OCI-LY1 (cell line): Measurements from ENCODE around the gene KCNH3.

Experiments used
- H2AFZ ChIP-seq: fragments of 200-600 bp; sonication (generic), shearing (Covaris generic); 2 replicates; pipeline ENCODE4 v1.6.0; 2014; ENCODE audit warnings: antibody characterized with exemption, mild to moderate bottlenecking, low read length
- H3F3A ChIP-seq: fragments of 200-600 bp; sonication (generic), shearing (Covaris generic); 2 replicates; pipeline ENCODE4 v1.6.0; 2014; ENCODE audit warnings: mild to moderate bottlenecking, antibody characterized with exemption, low read length, moderate library complexity; ENCODE audit not compliant: insufficient read depth
- H3K27ac ChIP-seq: fragments of 200-600 bp; sonication (generic); 2 replicates; pipeline ENCODE4 v1.5.1; 2014; ENCODE audit warnings: low read length, mixed run types, mild to moderate bottlenecking, low read depth; ENCODE audit not compliant: poor library complexity, severe bottlenecking
- H3K27me3 ChIP-seq: fragments of 200-600 bp; sonication (generic); 2 replicates; pipeline ENCODE4 v1.6.0; 2014; ENCODE audit warnings: antibody characterized with exemption, mild to moderate bottlenecking, low read length, moderate library complexity; ENCODE audit not compliant: insufficient read depth
- H3K36me3 ChIP-seq: fragments of 200-600 bp; sonication (generic); 2 replicates; pipeline ENCODE4 v1.6.1; 2014; ENCODE audit warnings: mild to moderate bottlenecking, antibody characterized with exemption, low read length, moderate library complexity, mixed read lengths; ENCODE audit not compliant: insufficient read depth
- H3K4me1 ChIP-seq: fragments of 200-600 bp; sonication (generic); 2 replicates; pipeline ENCODE4 v1.5.1; 2014; ENCODE audit warnings: mild to moderate bottlenecking, low read length, moderate library complexity; ENCODE audit not compliant: insufficient read depth, severe bottlenecking
- H3K4me2 ChIP-seq: fragments of 200-600 bp; sonication (generic), shearing (Covaris generic); 2 replicates; pipeline ENCODE4 v1.6.1; 2014; ENCODE audit warnings: low read length
- H3K4me3 ChIP-seq: fragments of 200-600 bp; sonication (generic); 2 replicates; pipeline ENCODE4 v1.5.1; 2014; ENCODE audit warnings: low read length, low read depth, mild to moderate bottlenecking, mixed read lengths; ENCODE audit not compliant: poor library complexity, severe bottlenecking
- H3K79me2 ChIP-seq: fragments of 200-600 bp; shearing (Covaris generic); 2 replicates; pipeline ENCODE4 v1.6.1; 2016; ENCODE audit warnings: mixed run types, low read length, mixed read lengths; ENCODE audit not compliant: insufficient read depth
- H3K9ac ChIP-seq: fragments of 200-600 bp; sonication (generic), shearing (Covaris generic); 2 replicates; pipeline ENCODE4 v1.6.1; 2014; ENCODE audit warnings: mild to moderate bottlenecking, low read length, mixed read lengths
- H3K9me2 ChIP-seq: fragments of 200-600 bp; sonication (generic), shearing (Covaris generic); 2 replicates; pipeline ENCODE4 v1.6.1; 2014; ENCODE audit warnings: low read depth, mild to moderate bottlenecking, low read length, mixed read lengths
- H3K9me3 ChIP-seq: fragments of 200-600 bp; shearing (Covaris generic); 2 replicates; pipeline ENCODE4 v1.6.1; 2014; ENCODE audit warnings: low read length, mixed read lengths
- H4K20me1 ChIP-seq: fragments of 200-600 bp; sonication (generic), shearing (Covaris generic); 2 replicates; pipeline ENCODE4 v1.6.0; 2016; ENCODE audit warnings: mild to moderate bottlenecking, low read length; ENCODE audit not compliant: insufficient read depth
- CTCF ChIP-seq: fragments of 200-600 bp; sonication (generic), shearing (Covaris generic); IDR thresholded peaks from 2 replicates; pipeline ENCODE4 v1.5.1; 2017; ENCODE audit warnings: mild to moderate bottlenecking, antibody characterized with exemption, low read length, moderate library complexity, mixed read lengths
- EZH2 ChIP-seq: fragments of 200-600 bp; sonication (generic), shearing (Covaris generic); IDR thresholded peaks from 2 replicates; pipeline ENCODE4 v1.8.0; 2017; ENCODE audit warnings: borderline replicate concordance, mixed run types, mild to moderate bottlenecking, antibody characterized with exemption, low read length, moderate library complexity, mixed read lengths

The KCNH3 gene

GRCh38 chr12:49566361-49566760 is 27.5 kb downstream of the KCNH3 start:
- H3F3A ChIP-seq: no peaks in the 10 kb centered on the region
- H2AFZ ChIP-seq: no peak overlapping the region
- peaks cover 17% of the 10 kb centered on the region for H3K79me2 ChIP-seq
- H3K9ac ChIP-seq: no peak overlapping the region; the same call in 1 of the 2 replicates
- H3K9me2 ChIP-seq: no peaks in the 10 kb centered on the region
- peaks cover 39% of the 10 kb centered on the region for H3K36me3 ChIP-seq
- H3K4me3 ChIP-seq: no peak overlapping the region
- no peaks in the 10 kb centered on the region for H3K9me3 ChIP-seq
- TF ChIP-seq CTCF (no peak), EZH2 (no peak)
- no peaks in the 10 kb centered on the region for H3K27me3 ChIP-seq
- peaks cover 20% of the 10 kb centered on the region for H3K4me1 ChIP-seq
- no peak overlapping the region for H3K27ac ChIP-seq
- H3K4me2 ChIP-seq: peak overlapping the region; percentile 97; the same call in 1 of the 2 replicates
- no peaks in the 10 kb centered on the region for H4K20me1 ChIP-seq

- Histone ChIP-seq H3K27ac (peak overlapping the region; percentile 30), H4K20me1 (no peaks in the 10 kb centered on the region), H3K36me3 (peaks cover 36% of the 10 kb centered on the region), H3K4me3 (peak overlapping the region; percentile 98), H3F3A (no peaks in the 10 kb centered on the region), H3K79me2 (peaks cover 17% of the 10 kb centered on the region), H3K9me2 (no peaks in the 10 kb centered on the region), H3K27me3 (no peaks in the 10 kb centered on the region), H3K4me2 (peak overlapping the region; percentile 97), H2AFZ (no peak overlapping the region), H3K9ac (peak overlapping the region; percentile 99), H3K9me3 (no peaks in the 10 kb centered on the region), H3K4me1 (peaks cover 20% of the 10 kb centered on the region)
- no peak for TF ChIP-seq CTCF
- TF ChIP-seq EZH2: no peak
Observed at GRCh38 chr12:49567302-49567610, 28.4 kb downstream of the KCNH3 start.

GRCh38 chr12:49567611-49568441 is 29.0 kb downstream of the KCNH3 start, which contains the start of gene MCRS1:
Gene MCRS1, minus strand, starts transcription at chr12:49568142. Its CDS starts 1,411 bp downstream, at chr12:49566731.
- peak within 1 kb of the TSS; percentile 30 for H3K27ac ChIP-seq
- H3K9me2 ChIP-seq: no peaks in the 10 kb centered on the region
- peak within 1 kb of the TSS; percentile 98 for H3K4me3 ChIP-seq
- no peaks in the 10 kb centered on the region for H3F3A ChIP-seq
- H3K27me3 ChIP-seq: no peaks in the 10 kb centered on the region
- H3K4me2 ChIP-seq: peak within 1 kb of the TSS; percentile 97
- no peak for TF ChIP-seq CTCF
- peak within 1 kb of the TSS; percentile 99 for H3K9ac ChIP-seq
- H3K36me3 ChIP-seq: peaks cover 34% of the 10 kb centered on the region
- peaks cover 20% of the 10 kb centered on the region for H3K4me1 ChIP-seq
- H2AFZ ChIP-seq: peak within 1 kb of the TSS; percentile 25
- no peaks in the 10 kb centered on the region for H4K20me1 ChIP-seq
- peaks cover 17% of the 10 kb centered on the region for H3K79me2 ChIP-seq
- no peaks in the 10 kb centered on the region for H3K9me3 ChIP-seq
